Measurements from ENCODE around the gene FNDC10. TPM values are rescaled to one million over a fixed set of nuclear protein-coding genes. Genes with fewer than 3 reads are reported as not detected.

The FNDC10 gene
- total RNA-seq, 1 donor from 2014 or later: 11.9 TPM

DNA sequence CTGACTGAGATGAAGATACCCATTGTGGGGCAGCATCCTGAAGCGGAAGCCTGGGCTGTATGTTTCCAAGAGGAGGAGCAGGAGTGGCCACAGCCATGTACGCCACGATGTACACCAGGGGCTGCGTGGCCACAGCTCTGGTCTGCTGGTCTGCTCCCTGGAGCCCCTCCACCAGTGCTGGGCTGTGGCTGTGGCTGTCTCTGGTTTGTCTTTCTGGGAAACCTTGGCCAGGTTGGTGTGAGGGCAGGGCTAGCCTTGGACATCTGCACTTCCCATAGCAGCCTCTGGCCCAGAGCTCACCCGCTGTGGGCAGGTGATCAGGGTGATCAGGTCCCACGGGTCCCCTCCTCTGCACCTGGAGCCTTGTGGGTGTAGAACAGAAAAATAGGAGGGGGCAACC lies 18.0 kb upstream of the FNDC10 start:
- Mint-ChIP-seq H3K27ac (ENCODE audit: unreplicated experiment) (peak overlapping the region; percentile 43), H3K4me1 (ENCODE audit: low read depth, unreplicated experiment) (peaks cover 8% of the 10 kb centered on the region), H3K36me3 (ENCODE audit: unreplicated experiment) (no peaks in the 10 kb centered on the region), H3K27me3 (ENCODE audit: unreplicated experiment) (peaks cover 23% of the 10 kb centered on the region), H3K9me3 (ENCODE audit: unreplicated experiment) (peaks cover 17% of the 10 kb centered on the region), H3K4me3 (ENCODE audit: unreplicated experiment) (peak overlapping the region; percentile 85)
- no peak for TF ChIP-seq CTCF (IDR thresholded peaks at IDR 0.05; ENCODE audit: partially characterized antibody, unreplicated experiment)
- no peak for DNase-seq

DNA sequence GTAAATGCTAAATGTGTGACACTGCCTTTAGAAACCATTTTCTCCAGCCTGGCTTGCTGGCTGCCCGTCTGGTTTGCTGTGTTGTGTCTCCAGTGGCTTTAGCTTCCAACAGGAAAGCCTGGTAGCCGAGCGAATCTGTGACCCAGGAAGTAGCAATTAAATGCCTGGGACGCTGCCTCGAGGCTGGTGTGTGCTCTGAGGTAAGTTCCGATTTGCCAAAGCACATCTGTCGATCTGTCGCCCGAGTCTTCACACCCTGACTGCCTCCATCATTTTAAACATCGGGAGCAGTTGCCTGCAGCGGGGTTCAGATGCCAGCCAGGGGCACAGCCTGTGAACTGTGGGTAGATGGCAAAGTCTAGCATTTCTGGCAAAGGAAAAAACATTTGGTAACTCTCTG lies 17.6 kb upstream of the FNDC10 start:
- Mint-ChIP-seq H3K27me3 (ENCODE audit: unreplicated experiment) (peaks cover 20% of the 10 kb centered on the region), H3K4me1 (ENCODE audit: low read depth, unreplicated experiment) (peaks cover 5% of the 10 kb centered on the region), H3K36me3 (ENCODE audit: unreplicated experiment) (no peaks in the 10 kb centered on the region), H3K9me3 (ENCODE audit: unreplicated experiment) (peaks cover 13% of the 10 kb centered on the region), H3K4me3 (ENCODE audit: unreplicated experiment) (peak overlapping the region; percentile 85), H3K27ac (ENCODE audit: unreplicated experiment) (peak overlapping the region; percentile 43)
- DNase-seq: no peak
- TF ChIP-seq CTCF (IDR thresholded peaks at IDR 0.05; ENCODE audit: partially characterized antibody, unreplicated experiment): no peak

DNA sequence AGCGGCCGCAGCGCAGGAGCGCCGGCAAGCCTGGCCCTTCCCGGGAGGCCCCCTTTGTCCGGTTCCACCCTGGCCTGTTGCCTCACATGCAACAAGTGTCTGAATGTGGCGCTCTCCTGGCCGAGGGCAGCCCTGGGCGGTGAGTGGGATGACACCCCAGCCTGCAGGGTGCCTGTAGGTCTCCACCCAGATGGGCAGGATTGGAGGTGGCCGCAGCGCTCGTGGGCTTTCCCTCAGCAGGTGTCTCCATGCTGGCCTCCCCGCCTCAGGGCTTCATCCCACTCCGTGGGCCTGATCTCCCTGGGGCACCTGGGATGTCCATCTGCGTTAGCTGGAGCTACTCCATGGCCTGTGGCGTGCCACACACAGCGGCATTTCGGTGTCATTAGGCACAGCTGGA lies 16.9 kb upstream of the FNDC10 start:
- no peaks in the 10 kb centered on the region for H3K36me3 Mint-ChIP-seq (ENCODE audit: unreplicated experiment)
- peaks cover 11% of the 10 kb centered on the region for H3K9me3 Mint-ChIP-seq (ENCODE audit: unreplicated experiment)
- no peak overlapping the region for H3K27ac Mint-ChIP-seq (ENCODE audit: unreplicated experiment)
- no peak for DNase-seq
- H3K4me3 Mint-ChIP-seq (ENCODE audit: unreplicated experiment): peak overlapping the region; percentile 85
- peaks cover 16% of the 10 kb centered on the region for H3K27me3 Mint-ChIP-seq (ENCODE audit: unreplicated experiment)
- no peaks in the 10 kb centered on the region for H3K4me1 Mint-ChIP-seq (ENCODE audit: low read depth, unreplicated experiment)
- TF ChIP-seq CTCF (IDR thresholded peaks at IDR 0.05; ENCODE audit: partially characterized antibody, unreplicated experiment): no peak

- no peak for TF ChIP-seq CTCF (IDR thresholded peaks at IDR 0.05; ENCODE audit: partially characterized antibody, unreplicated experiment)
- H3K36me3 Mint-ChIP-seq (ENCODE audit: unreplicated experiment): no peaks in the 10 kb centered on the region
- H3K9me3 Mint-ChIP-seq (ENCODE audit: unreplicated experiment): peaks cover 11% of the 10 kb centered on the region
- peaks cover 16% of the 10 kb centered on the region for H3K27me3 Mint-ChIP-seq (ENCODE audit: unreplicated experiment)
- no peak overlapping the region for H3K27ac Mint-ChIP-seq (ENCODE audit: unreplicated experiment)
- no peaks in the 10 kb centered on the region for H3K4me1 Mint-ChIP-seq (ENCODE audit: low read depth, unreplicated experiment)
- H3K4me3 Mint-ChIP-seq (ENCODE audit: unreplicated experiment): peak overlapping the region; percentile 85
- peak; percentile 49 for DNase-seq
Measured at GRCh38 chr1:1616045-1616790, 16.3 kb upstream of the FNDC10 start.

- peak; percentile 97 for DNase-seq
- H3K4me1 Mint-ChIP-seq (ENCODE audit: low read depth, unreplicated experiment): no peaks in the 10 kb centered on the region
- peaks cover 11% of the 10 kb centered on the region for H3K9me3 Mint-ChIP-seq (ENCODE audit: unreplicated experiment)
- H3K36me3 Mint-ChIP-seq (ENCODE audit: unreplicated experiment): no peaks in the 10 kb centered on the region
- peak within 1 kb of the TSS; percentile 70 for H3K27ac Mint-ChIP-seq (ENCODE audit: unreplicated experiment)
- peaks cover 16% of the 10 kb centered on the region for H3K27me3 Mint-ChIP-seq (ENCODE audit: unreplicated experiment)
- no peak for TF ChIP-seq CTCF (IDR thresholded peaks at IDR 0.05; ENCODE audit: partially characterized antibody, unreplicated experiment)
- H3K4me3 Mint-ChIP-seq (ENCODE audit: unreplicated experiment): peak within 1 kb of the TSS; percentile 96
Measured at GRCh38 chr1:1615256-1616044, 15.5 kb upstream of the FNDC10 start, which contains the start of gene MIB2. Gene MIB2, plus strand, starts transcription at chr1:1615500. Its CDS starts 7,953 bp downstream, at chr1:1623453.

Data from glutamatergic neuron (in vitro differentiated cells).